ENCODE data around the gene LRRC4B. TPM values are rescaled to one million over a fixed set of nuclear protein-coding genes. Genes with fewer than 3 reads are reported as not detected.
A peak's percentile ranks its signal among the peaks of the same experiment; 100 is the strongest.

LRRC4B gene
- total and polyA plus RNA-seq, 12 donors: 0.42 to 3.0 (median 0.78) TPM

DNA sequence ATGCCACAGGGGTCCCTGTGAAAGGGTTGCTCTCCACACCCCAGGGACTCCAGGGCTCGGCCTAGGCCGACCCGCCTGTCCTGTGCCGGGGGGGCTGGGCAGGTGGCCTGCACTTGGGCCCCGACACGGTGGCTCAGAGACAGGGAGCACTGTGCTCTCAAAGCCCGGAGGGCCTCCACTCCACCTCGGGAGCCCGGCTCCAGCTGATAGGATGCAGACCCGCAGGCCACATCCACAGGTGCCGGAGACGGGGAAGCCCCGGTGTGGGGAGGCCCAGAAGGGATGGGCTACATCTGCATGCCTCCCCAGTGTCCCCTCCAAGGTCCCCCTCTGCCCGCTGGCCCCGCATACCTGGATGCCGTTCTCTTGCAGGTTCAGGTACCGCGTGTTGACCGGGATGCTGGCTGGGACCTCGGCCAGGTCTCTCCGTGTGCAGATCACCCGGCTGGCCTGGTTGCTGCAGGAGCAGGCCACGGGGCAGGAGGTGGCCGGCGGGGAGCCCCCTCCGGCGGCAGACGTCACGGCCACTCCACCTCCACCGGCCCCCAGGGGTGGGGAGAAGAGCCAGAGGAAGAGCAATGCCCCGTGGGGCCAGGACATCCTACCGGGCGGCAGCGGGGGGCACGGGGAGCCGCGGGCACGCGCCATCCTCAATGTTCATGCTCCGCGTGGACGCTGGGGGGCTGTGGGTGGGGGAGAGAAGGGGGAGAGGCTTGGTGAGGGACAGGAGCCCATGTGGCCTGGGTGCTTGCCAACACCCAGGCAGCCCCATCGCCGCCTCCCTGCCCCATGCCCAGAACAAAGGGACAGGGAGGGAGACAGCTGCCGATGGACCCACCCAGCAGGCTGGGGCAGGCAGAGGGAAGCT is 19.8 kb downstream of the LRRC4B start:
- Histone ChIP-seq H3K9me3 (no peaks in the 10 kb centered on the region), H3K27me3 (peaks cover 0 to 64% (median 39%) of the 10 kb centered on the region in 7 donors), H3K27ac (no peak overlapping the region), H3K4me1 (no peaks in the 10 kb centered on the region), H3K4me3 (no peak overlapping the region), H3K36me3 (no peaks in the 10 kb centered on the region)
- intact Hi-C loops (cut with DNase I): loop anchor here in 1 of 10 donors (10.0 kb wide), 1 partner anchor 236 kb away; no protein-coding TSS in a partner anchor
- DNase-seq (no peak), ATAC-seq (no peak)
- 75 to 76% methylated on average over 45 of the region's 45 CpGs for WGBS, 2 donors
- TF ChIP-seq, protein P1, sequence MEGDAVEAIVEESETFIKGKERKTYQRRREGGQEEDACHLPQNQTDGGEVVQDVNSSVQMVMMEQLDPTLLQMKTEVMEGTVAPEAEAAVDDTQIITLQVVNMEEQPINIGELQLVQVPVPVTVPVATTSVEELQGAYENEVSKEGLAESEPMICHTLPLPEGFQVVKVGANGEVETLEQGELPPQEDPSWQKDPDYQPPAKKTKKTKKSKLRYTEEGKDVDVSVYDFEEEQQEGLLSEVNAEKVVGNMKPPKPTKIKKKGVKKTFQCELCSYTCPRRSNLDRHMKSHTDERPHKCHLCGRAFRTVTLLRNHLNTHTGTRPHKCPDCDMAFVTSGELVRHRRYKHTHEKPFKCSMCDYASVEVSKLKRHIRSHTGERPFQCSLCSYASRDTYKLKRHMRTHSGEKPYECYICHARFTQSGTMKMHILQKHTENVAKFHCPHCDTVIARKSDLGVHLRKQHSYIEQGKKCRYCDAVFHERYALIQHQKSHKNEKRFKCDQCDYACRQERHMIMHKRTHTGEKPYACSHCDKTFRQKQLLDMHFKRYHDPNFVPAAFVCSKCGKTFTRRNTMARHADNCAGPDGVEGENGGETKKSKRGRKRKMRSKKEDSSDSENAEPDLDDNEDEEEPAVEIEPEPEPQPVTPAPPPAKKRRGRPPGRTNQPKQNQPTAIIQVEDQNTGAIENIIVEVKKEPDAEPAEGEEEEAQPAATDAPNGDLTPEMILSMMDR (IDR thresholded peaks at IDR 0.05): no peak

DNA sequence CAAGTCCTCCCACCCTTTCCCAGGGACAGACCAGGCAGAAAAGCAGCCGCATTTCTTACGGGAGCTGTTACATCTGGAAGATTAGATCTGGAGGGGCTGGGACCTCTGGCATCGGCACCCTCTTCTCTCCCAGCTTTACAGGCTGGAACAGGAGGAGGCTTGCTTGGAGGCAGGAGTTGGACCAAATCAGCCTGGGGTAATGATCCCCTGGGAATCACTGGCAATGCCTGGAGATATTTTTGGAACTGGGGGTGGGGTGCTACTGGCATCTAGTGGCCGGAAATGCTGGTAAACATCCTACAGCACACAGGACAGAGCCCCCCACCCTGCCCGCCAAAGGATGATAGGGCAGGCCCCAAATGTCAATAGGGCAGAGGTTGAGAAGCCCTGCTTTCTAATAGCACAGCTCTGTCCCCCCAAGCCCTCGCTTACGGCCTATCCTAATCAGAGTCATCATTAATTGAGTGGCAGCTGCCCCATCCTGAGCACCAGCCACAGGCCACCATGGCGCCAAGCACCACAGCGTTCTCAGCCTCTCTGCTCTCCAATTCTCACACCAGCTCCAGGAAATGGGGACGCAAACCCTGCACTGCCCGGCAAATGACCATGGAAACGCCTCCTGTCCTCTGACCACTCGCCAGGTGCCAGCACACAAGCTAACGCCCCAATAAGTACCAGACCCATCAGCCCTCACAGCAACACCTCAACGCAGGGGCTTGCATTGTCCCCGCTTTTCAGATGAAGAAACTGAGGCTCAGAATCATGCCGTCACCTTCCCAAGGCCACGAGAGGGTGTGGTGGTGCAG is 20.6 kb downstream of the LRRC4B start:
- Histone ChIP-seq H3K27ac (no peak overlapping the region), H3K9me3 (no peaks in the 10 kb centered on the region), H3K27me3 (peaks cover 0 to 56% (median 30%) of the 10 kb centered on the region in 7 donors), H3K36me3 (no peaks in the 10 kb centered on the region), H3K4me3 (no peak overlapping the region), H3K4me1 (no peaks in the 10 kb centered on the region)
- ATAC-seq (peak in 3 of 8 donors; percentile 20 to 30 (median 25)), DNase-seq (no peak)
- TF ChIP-seq, protein P1 (IDR thresholded peaks at IDR 0.05): peak in 3 of 9 donors; percentile 8 to 31 (median 10)
- intact Hi-C loops (cut with DNase I): loop anchor here in 1 of 10 donors (10.0 kb wide), 1 partner anchor 237 kb away; no protein-coding TSS in a partner anchor
- WGBS, 2 donors: 64% methylated on average over 18 of the region's 18 CpGs

DNA sequence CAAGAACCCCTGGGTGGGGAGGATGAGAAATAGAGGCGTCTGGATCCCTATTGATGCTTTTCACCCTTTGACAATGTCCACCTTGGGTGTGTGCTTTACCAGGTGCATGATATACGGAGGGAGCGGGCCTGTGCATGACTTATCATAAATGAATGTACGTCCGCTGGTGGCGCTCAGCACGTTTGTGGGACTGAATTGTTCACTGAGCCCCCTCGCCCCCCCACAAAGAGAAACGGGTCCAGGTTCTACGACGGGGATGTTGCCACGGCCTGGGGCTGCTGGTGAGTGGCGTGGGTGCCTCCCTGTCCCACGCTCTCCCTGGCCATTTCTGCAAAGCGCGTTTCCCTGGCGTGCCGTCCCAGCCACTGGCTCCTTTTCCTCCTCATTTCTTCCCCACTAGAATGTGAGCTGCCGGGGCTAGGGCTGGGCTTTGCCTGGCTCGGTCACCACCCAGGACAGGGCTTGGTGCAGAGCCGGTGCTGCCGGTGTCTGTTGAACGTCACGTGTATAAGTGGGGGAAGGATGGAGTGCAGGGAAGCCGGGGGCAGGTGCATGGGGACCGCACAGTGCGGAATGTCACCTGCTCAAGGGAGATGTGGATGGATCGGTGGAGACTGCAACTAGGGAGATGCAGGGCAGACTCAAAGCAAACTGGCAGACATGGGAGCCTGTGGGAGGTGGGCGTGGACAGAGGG is 21.6 kb downstream of the LRRC4B start:
- Histone ChIP-seq H3K27ac (no peak overlapping the region), H3K9me3 (no peaks in the 10 kb centered on the region), H3K4me1 (no peaks in the 10 kb centered on the region), H3K27me3 (peaks cover 0 to 49% (median 23%) of the 10 kb centered on the region in 7 donors), H3K4me3 (no peak overlapping the region), H3K36me3 (no peaks in the 10 kb centered on the region)
- intact Hi-C loops (cut with DNase I): loop anchor here in 1 of 10 donors (10.0 kb wide), 1 partner anchor 238 kb away; no protein-coding TSS in a partner anchor
- TF ChIP-seq, protein P1 (IDR thresholded peaks at IDR 0.05): no peak
- WGBS, 2 donors: 69 to 72% methylated on average over 29 of the region's 29 CpGs
- no peak for DNase-seq
- peak in 1 of 8 donors; percentile 19 for ATAC-seq
